ENCODE results near the gene DLX6. TPM values are rescaled to one million over a fixed set of nuclear protein-coding genes. Genes with fewer than 3 reads are reported as not detected.
A peak's percentile ranks its signal among the peaks of the same experiment; 100 is the strongest.

The DLX6 gene
- total and polyA plus RNA-seq, 2 of the 8 experiments (the other 6 are each of a cell fraction or from before 2014, with no cell fraction given): not detected

DNA sequence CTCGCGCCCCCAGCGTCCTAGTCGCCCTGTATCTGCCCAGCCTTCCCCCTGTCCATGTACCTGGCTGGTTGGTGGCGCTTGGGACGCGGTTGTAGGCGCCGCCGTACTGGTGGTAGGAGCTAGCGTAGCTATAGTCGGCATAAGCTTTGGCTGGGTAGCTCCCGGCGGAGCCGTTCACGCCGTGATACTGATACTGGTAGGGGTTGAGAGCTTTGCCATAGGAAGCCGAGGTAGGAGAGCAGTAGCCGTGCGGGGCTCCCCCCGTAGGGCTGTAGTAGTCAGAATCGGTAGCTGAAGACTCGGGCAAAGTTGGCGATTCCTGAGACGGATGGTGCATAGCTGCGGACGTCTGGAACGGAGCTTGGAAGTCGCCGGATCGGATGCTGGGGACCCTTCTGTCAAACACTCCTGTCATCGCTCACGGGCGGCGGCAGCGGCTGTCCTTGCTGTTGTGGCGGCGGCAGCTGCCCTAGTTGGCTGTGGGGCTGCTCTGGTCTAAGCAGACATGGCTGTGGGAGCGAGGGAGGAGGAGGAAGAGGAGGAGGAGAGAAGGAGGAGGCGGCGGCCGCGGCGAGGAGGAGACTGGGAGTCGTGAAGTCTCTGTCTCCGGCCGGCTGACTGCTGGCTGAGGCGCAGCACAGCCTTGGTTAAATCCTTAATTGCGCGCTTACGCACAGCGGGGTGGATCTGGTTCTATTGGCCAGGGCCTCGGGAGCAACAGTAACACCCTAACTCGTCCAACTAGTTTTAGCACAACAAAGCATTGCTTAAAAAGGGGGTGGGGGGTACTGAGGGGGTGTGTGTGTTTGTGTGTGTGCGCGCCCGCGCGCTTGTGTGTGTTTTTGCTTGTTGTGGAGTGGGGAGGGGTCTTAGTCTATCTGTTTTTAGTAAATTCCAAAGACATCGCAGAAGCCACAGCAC is 19.1 kb downstream of the DLX6 start, which contains the start of gene DLX5:
Gene DLX5 (minus strand): TSS at position 623 of the 921 bp plus-strand sequence. CDS start 208 bp downstream, at position 415.
- Histone ChIP-seq H3K18ac (ENCODE audit: extremely low read depth, low read length) (peak within 1 kb of the TSS; percentile 72), H3K36me3 (ENCODE audit: control insufficient read depth in 2 of 4, insufficient read depth in 4 of 4, low read length in 3 of 4) (no peaks in the 10 kb centered on the region; a peak in 1 of 8 replicates), H2AFZ (ENCODE audit: low read length) (no peak within 1 kb of the TSS), H2BK12ac (ENCODE audit: low read depth, low read length) (peak within 1 kb of the TSS; percentile 71), H3K14ac (ENCODE audit: insufficient read length) (no peak within 1 kb of the TSS), H3K4me3 (ENCODE audit: extremely low read depth in 1 of 4, insufficient read depth in 2 of 4, low read depth in 3 of 4, low read length in 4 of 4) (peak within 1 kb of the TSS; percentile 19 to 54 (median 37); a peak in 6 of 8 replicates), H3K23me2 (ENCODE audit: low read depth, low read length) (peaks cover 11% of the 10 kb centered on the region; the same call in 1 of the 2 replicates), H4K91ac (replicated peaks; ENCODE audit: insufficient read length, low read length) (peak within 1 kb of the TSS; percentile 52), H4K5ac (ENCODE audit: insufficient read length, low read depth, low read length) (no peak within 1 kb of the TSS), H3K27ac (ENCODE audit: low read depth, low read length) (no peak within 1 kb of the TSS), H2BK15ac (ENCODE audit: low read length) (0 out of 2 replicates have a peak within 1 kb of the TSS, but pooled peaks have one; percentile 29), H4K20me1 (replicated peaks in 1 of 2; ENCODE audit: control insufficient read depth in 1 of 2, insufficient read depth in 2 of 2, low read length in 2 of 2) (peaks cover 3 to 23% of the 10 kb centered on the region in 2 experiments), H3K4ac (replicated peaks; ENCODE audit: insufficient read length, low read depth, low read length) (peak within 1 kb of the TSS; percentile 57), H3K4me1 (replicated peaks in 1 of 4; ENCODE audit: control insufficient read depth in 3 of 4, insufficient read depth in 4 of 4, low read length in 3 of 4) (peaks cover 31 to 45% (median 35%) of the 10 kb centered on the region in 4 experiments), H3K9ac (replicated peaks in 1 of 4; ENCODE audit: extremely low read depth in 1 of 4, low read depth in 3 of 4, low read length in 3 of 4) (no peak within 1 kb of the TSS), H2BK5ac (ENCODE audit: low read depth, low read length) (no peak within 1 kb of the TSS), H2AK5ac (ENCODE audit: low read depth, low read length) (no peak within 1 kb of the TSS), H2BK120ac (replicated peaks; ENCODE audit: low read depth, low read length) (no peak within 1 kb of the TSS), H2BK20ac (ENCODE audit: low read length) (no peak within 1 kb of the TSS; the same call in 1 of the 2 replicates), H3K27me3 (replicated peaks in 1 of 4; ENCODE audit: control insufficient read depth in 3 of 4, extremely low read depth in 1 of 4, insufficient read depth in 3 of 4, low read length in 3 of 4) (peaks cover 71 to 87% (median 82%) of the 10 kb centered on the region in 4 experiments), H4K8ac (ENCODE audit: extremely low read depth, insufficient read depth, low read length) (peak within 1 kb of the TSS; percentile 62), H3K23ac (ENCODE audit: insufficient read length) (no peak within 1 kb of the TSS), H3K79me2 (ENCODE audit: control insufficient read depth in 1 of 2, insufficient read depth in 2 of 2, low read length in 2 of 2) (no peaks in the 10 kb centered on the region), H3K9me3 (ENCODE audit: insufficient read depth in 2 of 2, low read depth in 1 of 2, low read length in 1 of 2) (no peaks in the 10 kb centered on the region), H3K4me2 (ENCODE audit: insufficient read depth in 1 of 2, low read depth in 2 of 2, low read length in 2 of 2) (peak within 1 kb of the TSS; percentile 4 to 79), H3K56ac (replicated peaks; ENCODE audit: insufficient read length, low read depth, low read length) (no peak within 1 kb of the TSS), H3K79me1 (ENCODE audit: low read depth, low read length) (no peaks in the 10 kb centered on the region)
- DNase-seq (ENCODE audit: low read depth in 1 of 2, low spot score in 2 of 2) (peak in 1 of 2 experiments; percentile 87), FAIRE-seq (no peak)
- POLR2A ChIA-PET (ENCODE audit: partially characterized antibody): interaction anchor here (0.6 to 1.7 kb wide), 8 partner anchors 11 to 331 kb away, joined by 3 to 13 read pairs (median 3); partner anchors contain the start of gene DLX6
- 2% methylated on average over 54 of the region's 60 CpGs; no CpG with 5 or more reads in 1 of the 2 experiments for WGBS, 2 experiments (ENCODE audit: extremely low coverage in 1 of 2, insufficient coverage in 1 of 2, insufficient read length in 1 of 2, insufficient replicate concordance in 2 of 2, low coverage in 1 of 2, low lambda C conversion rate in 2 of 2, missing lambda C conversion rate in 1 of 2)
- CTCF ChIA-PET (ENCODE audit: partially characterized antibody): interaction anchor here (0.8 to 6.2 kb wide), 10 partner anchors 10 to 1105 kb away, joined by 3 to 85 read pairs (median 4); partner anchors contain the start of gene DLX6
- no peak for TF ChIP-seq CEBPB (IDR thresholded peaks at IDR 0.05; ENCODE audit: low read depth, low read length)
- TF ChIP-seq JUND (IDR thresholded peaks at IDR 0.05; ENCODE audit: low read length): no peak
- TF ChIP-seq EP300 (IDR thresholded peaks at IDR 0.05; ENCODE audit: borderline replicate concordance in 1 of 2, low read depth in 2 of 2, low read length in 2 of 2): no peak
- TF ChIP-seq USF2 (IDR thresholded peaks at IDR 0.05; ENCODE audit: low read length): no peak
- no peak for TF ChIP-seq GABPA (IDR thresholded peaks at IDR 0.05; ENCODE audit: borderline replicate concordance, insufficient read depth, low read length)
- TF ChIP-seq SIRT6 (IDR thresholded peaks at IDR 0.05; ENCODE audit: low read length): no peak
- TF ChIP-seq NANOG (IDR thresholded peaks at IDR 0.05; ENCODE audit: insufficient read depth, low read depth, low read length, poor library complexity, severe bottlenecking): peak; percentile 55
- no peak for TF ChIP-seq KDM5A (IDR thresholded peaks at IDR 0.05; ENCODE audit: low read length)
- no peak for TF ChIP-seq RXRA (IDR thresholded peaks at IDR 0.05; ENCODE audit: insufficient read depth, low read depth, low read length)
